Mesothelial cell of epicardium (in vitro differentiated cells): ENCODE data around the gene EVL. TPM values are rescaled to one million over a fixed set of nuclear protein-coding genes. Genes with fewer than 3 reads are reported as not detected.

Experiments used
- DNase-seq, 2 experiments: peaks; one replicate each; pipeline ENCODE4 v3.0.0; 2021; ENCODE audit warnings: low spot score in 2 of 2; ENCODE audit not compliant: unreplicated experiment in 2 of 2
- H3K27ac Mint-ChIP-seq: 2 replicates; pipeline ENCODE4 v1.8.0; 2021; ENCODE audit warnings: mixed read lengths
- H3K27me3 Mint-ChIP-seq: 2 replicates; pipeline ENCODE4 v1.8.0; 2021; ENCODE audit warnings: low read depth, mixed read lengths
- H3K36me3 Mint-ChIP-seq: 2 replicates; pipeline ENCODE4 v1.8.0; 2021; ENCODE audit warnings: mixed read lengths
- H3K4me1 Mint-ChIP-seq: 2 replicates; pipeline ENCODE4 v1.8.0; 2021; ENCODE audit warnings: mixed read lengths
- H3K4me3 Mint-ChIP-seq: 2 replicates; pipeline ENCODE4 v1.8.0; 2021; ENCODE audit warnings: mild to moderate bottlenecking, moderate library complexity, mixed read lengths
- H3K9me3 Mint-ChIP-seq: 2 replicates; pipeline ENCODE4 v1.8.0; 2021; ENCODE audit warnings: mixed read lengths
- CTCF ChIP-seq: fragments of 200-600 bp; sonication (generic); IDR thresholded peaks from one replicate; pipeline ENCODE4 v1.5.0; 2021; ENCODE audit warnings: antibody characterized with exemption; ENCODE audit not compliant: unreplicated experiment
- total RNA-seq: library from RNA; stranded (reverse); gene quantifications from 3 replicates; pipeline ENCODE4 v1.2.1, GENCODE V29; 2021

The EVL gene
- total RNA-seq, 1 donor from 2014 or later = 250 TPM

- no peaks in the 10 kb centered on the region for H3K27me3 Mint-ChIP-seq
- H3K27ac Mint-ChIP-seq = no peak overlapping the region
- peaks cover 21% of the 10 kb centered on the region for H3K4me1 Mint-ChIP-seq
- no peak for DNase-seq
- H3K9me3 Mint-ChIP-seq = no peaks in the 10 kb centered on the region
- no peaks in the 10 kb centered on the region for H3K36me3 Mint-ChIP-seq
- H3K4me3 Mint-ChIP-seq = no peak overlapping the region
- no peak for TF ChIP-seq CTCF
These were observed 3.0 kb downstream of the EVL start for GRCh38 chr14:100067971-100068959.

GRCh38 chr14:100069161-100069800 lies 4.1 kb downstream of the EVL start:
- H3K9me3 Mint-ChIP-seq = no peaks in the 10 kb centered on the region
- peaks cover 28% of the 10 kb centered on the region for H3K4me1 Mint-ChIP-seq
- no peaks in the 10 kb centered on the region for H3K36me3 Mint-ChIP-seq
- no peak overlapping the region for H3K27ac Mint-ChIP-seq
- H3K27me3 Mint-ChIP-seq = no peaks in the 10 kb centered on the region
- no peak overlapping the region for H3K4me3 Mint-ChIP-seq
- no peak for DNase-seq
- no peak for TF ChIP-seq CTCF

GRCh38 chr14:100070310-100070709 lies 5.1 kb downstream of the EVL start:
- Mint-ChIP-seq H3K36me3 (no peaks in the 10 kb centered on the region), H3K9me3 (no peaks in the 10 kb centered on the region), H3K27me3 (no peaks in the 10 kb centered on the region), H3K4me3 (no peak overlapping the region), H3K4me1 (peaks cover 35% of the 10 kb centered on the region), H3K27ac (no peak overlapping the region)
- DNase-seq = no peak
- TF ChIP-seq CTCF = no peak

GRCh38 chr14:100071545-100071944 lies 6.3 kb downstream of the EVL start:
- DNase-seq = no peak
- Mint-ChIP-seq H3K9me3 (no peaks in the 10 kb centered on the region), H3K27ac (no peak overlapping the region), H3K27me3 (no peaks in the 10 kb centered on the region), H3K36me3 (no peaks in the 10 kb centered on the region), H3K4me1 (peaks cover 25% of the 10 kb centered on the region), H3K4me3 (no peak overlapping the region)
- no peak for TF ChIP-seq CTCF

- TF ChIP-seq CTCF = no peak
- Mint-ChIP-seq H3K27me3 (no peaks in the 10 kb centered on the region), H3K36me3 (no peaks in the 10 kb centered on the region), H3K27ac (peak overlapping the region; percentile 44), H3K9me3 (no peaks in the 10 kb centered on the region), H3K4me1 (peaks cover 20% of the 10 kb centered on the region), H3K4me3 (no peak overlapping the region)
- no peak for DNase-seq
These were observed 7.6 kb downstream of the EVL start for GRCh38 chr14:100072783-100073346.
